C4-2B (cell line): ENCODE results near the gene SQSTM1.

Experiments
- H3K27ac ChIP-seq: fragments of 450-650 bp; 2 replicates; pipeline ENCODE4 v1.5.1; 2017
- ZFX ChIP-seq: fragments of 450-650 bp; IDR thresholded peaks from 2 replicates; pipeline ENCODE4 v1.6.1; 2017
- TF ChIP-seq, protein P1 (sequence below): fragments of 450-650 bp; conservative IDR thresholded peaks from 2 replicates; pipeline ENCODE4 v1.5.1; 2017; ENCODE audit warnings: mild to moderate bottlenecking

SQSTM1 gene

DNA sequence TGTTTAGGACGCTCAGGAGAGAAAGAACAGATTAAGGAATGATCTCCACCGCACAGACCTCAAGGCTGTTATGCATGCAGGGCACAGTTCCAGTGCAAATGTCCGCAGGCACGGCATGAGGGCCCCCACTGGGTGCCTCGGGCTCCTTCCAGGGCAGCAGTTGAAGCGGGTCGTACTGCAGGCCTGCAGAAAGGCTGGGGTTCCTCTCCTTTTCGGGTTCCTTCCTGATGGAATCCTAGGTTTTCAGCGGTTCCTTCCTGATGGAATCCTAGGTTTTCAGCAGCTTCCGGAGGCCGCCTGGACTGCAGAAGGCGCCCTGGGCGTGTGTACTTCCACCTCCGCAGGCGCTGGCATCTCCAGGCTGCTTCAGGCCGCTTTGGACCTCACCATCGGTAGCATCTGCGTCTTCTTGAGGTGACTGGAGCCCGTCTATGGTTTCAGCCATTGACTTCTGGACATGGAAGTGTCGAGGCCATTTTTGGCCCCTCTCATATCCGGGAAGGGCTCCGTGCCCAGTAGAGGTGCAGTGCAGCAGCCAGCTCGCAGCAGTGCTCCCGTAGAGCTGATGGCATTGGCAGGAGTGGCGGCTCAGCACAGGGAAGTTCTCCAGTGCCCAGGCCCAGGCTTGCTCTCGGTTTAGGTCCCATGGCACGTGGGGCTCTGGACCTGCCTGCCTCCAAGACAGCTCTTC, 8.4 kb upstream of the SQSTM1 start:
- no peak overlapping the region for H3K27ac ChIP-seq
- TF ChIP-seq, protein P1, sequence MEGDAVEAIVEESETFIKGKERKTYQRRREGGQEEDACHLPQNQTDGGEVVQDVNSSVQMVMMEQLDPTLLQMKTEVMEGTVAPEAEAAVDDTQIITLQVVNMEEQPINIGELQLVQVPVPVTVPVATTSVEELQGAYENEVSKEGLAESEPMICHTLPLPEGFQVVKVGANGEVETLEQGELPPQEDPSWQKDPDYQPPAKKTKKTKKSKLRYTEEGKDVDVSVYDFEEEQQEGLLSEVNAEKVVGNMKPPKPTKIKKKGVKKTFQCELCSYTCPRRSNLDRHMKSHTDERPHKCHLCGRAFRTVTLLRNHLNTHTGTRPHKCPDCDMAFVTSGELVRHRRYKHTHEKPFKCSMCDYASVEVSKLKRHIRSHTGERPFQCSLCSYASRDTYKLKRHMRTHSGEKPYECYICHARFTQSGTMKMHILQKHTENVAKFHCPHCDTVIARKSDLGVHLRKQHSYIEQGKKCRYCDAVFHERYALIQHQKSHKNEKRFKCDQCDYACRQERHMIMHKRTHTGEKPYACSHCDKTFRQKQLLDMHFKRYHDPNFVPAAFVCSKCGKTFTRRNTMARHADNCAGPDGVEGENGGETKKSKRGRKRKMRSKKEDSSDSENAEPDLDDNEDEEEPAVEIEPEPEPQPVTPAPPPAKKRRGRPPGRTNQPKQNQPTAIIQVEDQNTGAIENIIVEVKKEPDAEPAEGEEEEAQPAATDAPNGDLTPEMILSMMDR = no peak

DNA sequence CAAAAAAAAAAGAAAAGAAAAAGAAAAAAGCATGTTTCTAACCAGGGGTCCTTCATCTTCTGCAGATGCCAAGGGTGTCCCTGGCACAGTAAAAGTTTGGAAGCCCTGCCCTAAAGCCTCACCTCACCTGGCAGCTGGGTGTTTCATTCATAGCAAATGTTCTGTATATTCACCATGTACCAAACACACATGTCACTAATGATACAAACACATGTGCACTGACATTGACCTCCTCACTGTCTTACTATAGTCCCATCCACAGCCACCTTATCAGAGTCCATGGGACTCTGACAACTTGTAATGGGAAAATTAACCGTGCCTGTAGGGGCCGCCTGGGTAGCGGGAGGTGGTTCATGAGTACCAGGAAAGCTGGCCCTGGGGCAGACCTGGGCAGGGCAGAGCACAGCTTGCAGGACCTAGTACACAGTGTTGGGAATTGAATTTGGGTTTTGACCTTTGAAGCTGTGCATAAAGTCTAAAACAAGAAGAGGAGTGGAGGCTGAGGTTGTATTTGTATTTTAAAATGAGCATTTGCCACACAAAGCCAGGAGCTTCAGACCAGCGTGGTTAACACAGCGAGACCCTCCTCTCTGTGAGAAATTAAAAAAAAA, 7.6 kb upstream of the SQSTM1 start:
- TF ChIP-seq, protein P1 = no peak
- no peak for TF ChIP-seq ZFX
- H3K27ac ChIP-seq = no peak overlapping the region

DNA sequence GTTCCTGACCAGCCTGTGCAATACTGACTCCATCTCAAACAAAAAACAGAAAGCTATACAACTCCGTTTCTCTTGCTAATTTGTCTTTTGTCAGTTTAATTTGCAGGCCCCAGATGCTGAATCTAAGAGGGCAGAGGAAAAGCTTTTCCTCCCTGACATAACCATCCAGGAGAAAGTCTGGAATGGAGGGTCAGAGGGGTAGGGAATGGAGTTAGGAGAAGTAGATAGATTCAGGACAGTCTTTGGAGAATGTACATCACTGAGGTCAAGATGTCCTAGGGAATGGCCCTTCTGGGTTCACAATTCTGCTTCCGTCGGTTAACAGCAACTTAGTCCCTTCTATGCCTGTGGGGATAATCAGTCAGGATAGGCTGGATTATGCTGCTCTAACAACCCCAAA, 6.6 kb upstream of the SQSTM1 start:
- TF ChIP-seq, protein P1 = no peak
- TF ChIP-seq ZFX = no peak
- H3K27ac ChIP-seq = no peak overlapping the region

DNA sequence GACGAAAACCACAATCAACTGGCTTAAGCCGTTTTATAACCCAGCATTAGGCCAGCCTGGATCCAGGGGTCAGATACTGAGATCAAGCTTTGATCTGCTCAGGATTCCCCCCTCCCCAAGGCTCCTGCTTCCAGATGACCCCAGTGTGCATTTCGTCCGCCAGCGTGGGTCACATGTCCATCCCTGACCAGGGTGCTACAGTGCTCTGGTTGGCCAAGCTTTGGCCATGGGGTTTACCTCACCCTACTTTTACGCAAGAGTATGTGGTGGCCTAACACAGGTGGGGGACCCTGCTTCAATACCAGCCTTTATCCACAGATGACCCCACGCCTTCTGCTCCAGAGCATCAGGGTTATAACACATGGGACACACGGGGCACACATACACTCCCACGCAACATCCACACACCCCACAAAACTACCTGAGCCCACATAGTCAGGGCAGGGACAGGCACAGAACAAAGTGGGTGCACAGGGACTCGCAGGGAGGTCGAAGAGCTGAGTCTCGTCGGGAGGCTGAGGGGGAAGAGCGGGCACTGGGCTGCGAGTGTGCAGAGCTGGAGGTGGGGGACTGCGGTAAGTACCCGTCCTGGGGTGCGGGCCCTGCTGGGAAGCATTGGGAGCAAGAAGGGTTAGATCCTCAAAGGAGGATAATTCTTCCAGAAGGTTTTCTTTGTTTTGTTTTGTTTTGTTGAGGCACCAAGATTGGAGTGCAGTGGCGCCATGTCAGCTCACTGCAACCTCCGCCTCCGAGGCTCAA, 5.0 kb upstream of the SQSTM1 start:
- H3K27ac ChIP-seq = no peak overlapping the region
- TF ChIP-seq, protein P1 = no peak
- no peak for TF ChIP-seq ZFX

DNA sequence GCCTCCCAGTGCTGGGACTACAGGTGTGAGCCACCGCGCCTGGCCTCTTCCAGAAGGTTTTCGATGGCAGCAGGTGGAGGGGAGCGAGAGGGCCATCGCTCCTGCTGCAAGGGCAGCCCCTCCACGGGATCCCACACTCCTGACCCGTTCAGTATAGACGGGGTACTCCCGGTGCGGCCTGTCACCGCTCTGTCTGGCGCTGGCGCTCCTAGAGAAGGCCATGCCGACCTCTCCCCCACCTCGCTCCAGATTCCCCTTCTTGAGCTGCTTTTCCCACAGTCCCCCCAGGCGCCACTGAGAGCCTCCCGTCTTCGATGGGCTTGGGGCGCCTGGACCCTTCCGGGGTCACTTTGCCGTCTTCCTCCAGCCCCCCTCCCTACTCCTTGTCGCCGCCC, 4.3 kb upstream of the SQSTM1 start:
- no peak overlapping the region for H3K27ac ChIP-seq
- no peak for TF ChIP-seq ZFX
- TF ChIP-seq, protein P1 = no peak

DNA sequence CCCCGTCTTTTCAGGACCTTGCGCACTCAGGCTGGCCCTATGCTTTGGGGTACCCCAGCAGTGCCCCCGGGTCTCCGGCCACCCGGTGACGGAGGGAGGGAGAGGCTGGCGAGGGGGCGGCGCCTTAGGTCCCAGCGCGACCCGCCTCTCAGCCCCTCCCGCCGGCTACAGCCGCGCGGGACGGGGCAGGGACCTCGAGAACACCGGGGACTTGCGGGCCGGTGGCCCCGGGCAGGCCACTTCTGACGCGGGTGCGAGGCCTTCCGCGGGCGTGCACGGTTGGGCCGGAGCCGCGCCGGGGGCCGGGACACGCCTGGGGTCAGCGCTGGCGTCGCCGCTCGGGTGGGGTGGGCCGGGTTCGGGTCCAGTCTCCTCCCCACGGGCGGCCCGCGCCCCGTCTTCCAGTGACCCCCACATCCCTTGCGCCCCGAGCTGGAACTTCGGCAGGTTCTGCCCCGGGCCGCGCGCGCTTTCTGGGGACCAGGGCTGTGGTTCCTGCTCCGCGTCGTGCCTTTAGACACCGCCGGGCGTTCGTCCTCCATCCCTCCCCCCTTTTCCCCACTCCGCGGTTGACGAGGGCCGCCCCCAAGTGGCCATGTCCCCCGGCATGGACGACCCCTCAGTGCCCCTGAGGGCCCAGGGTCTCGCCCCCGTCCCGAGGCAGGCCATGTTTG, 3.8 kb upstream of the SQSTM1 start:
- no peak overlapping the region for H3K27ac ChIP-seq
- no peak for TF ChIP-seq ZFX
- TF ChIP-seq, protein P1 = no peak
